Cardiac muscle cell (in vitro differentiated cells and primary cell): ENCODE results near the gene ADGRL4. TPM values are rescaled to one million over a fixed set of nuclear protein-coding genes. Genes with fewer than 3 reads are reported as not detected.
A peak's percentile ranks its signal among the peaks of the same experiment; 100 is the strongest.

ENCODE experiments used
- DNase-seq, 2 donors: peaks; one replicate each; pipeline versions ENCODE4 v3.0.0 to v3.0.0-alpha.2; 2010 to 2017; ENCODE audit warnings: low read depth in 1 of 2, low spot score in 1 of 2
- H3K27ac ChIP-seq: fragments of 200-600 bp; sonication (generic); 2 replicates; pipeline ENCODE4 v1.5.1; 2016
- H3K27me3 ChIP-seq: fragments of 200-600 bp; sonication (generic); 2 replicates; pipeline ENCODE4 v1.6.0; 2016; ENCODE audit warnings: control low read depth
- H3K36me3 ChIP-seq: fragments of 200-600 bp; sonication (generic); 2 replicates; pipeline ENCODE4 v1.5.1; 2016; ENCODE audit warnings: control low read depth
- H3K4me1 ChIP-seq: fragments of 200-600 bp; sonication (generic); 2 replicates; pipeline ENCODE4 v1.8.1; 2017; ENCODE audit warnings: low read depth, mild to moderate bottlenecking, mixed run types
- H3K4me3 ChIP-seq: fragments of 200-600 bp; sonication (generic); 2 replicates; pipeline ENCODE4 v1.5.1; 2016; ENCODE audit warnings: mild to moderate bottlenecking
- H3K9me3 ChIP-seq: fragments of 200-600 bp; sonication (generic); 2 replicates; pipeline ENCODE4 v1.5.1; 2017; ENCODE audit warnings: low read depth, mild to moderate bottlenecking, control low read depth
- CTCF ChIP-seq: IDR thresholded peaks from 2 replicates; pipeline ENCODE4 v1.5.1; 2012; ENCODE audit warnings: low read depth, mild to moderate bottlenecking, low read length
- polyA plus RNA-seq: library from polyadenylated mRNA; unstranded; fragments of >200 nt; fragmentation: Nextera tagmentation; extraction: Ambion mirVana; gene quantifications from 2 replicates; pipeline ENCODE4 v1.2.1, GENCODE V29; 2016
- total RNA-seq: library from RNA; depleted of rRNA; stranded (reverse); fragments of >200 nt; gene quantifications from 2 replicates; pipeline ENCODE4 v1.2.3, GENCODE V29; 2016

Gene ADGRL4
- total and polyA plus RNA-seq, 2 experiments from 2014 or later: 0.12 to 0.78 TPM

GRCh38 chr1:79042539-79042938 is 36.0 kb upstream of the ADGRL4 start:
- no peak for DNase-seq
- Histone ChIP-seq H3K36me3 (no peaks in the 10 kb centered on the region), H3K27ac (no peak overlapping the region), H3K27me3 (no peaks in the 10 kb centered on the region), H3K4me1 (no peaks in the 10 kb centered on the region), H3K4me3 (no peak overlapping the region), H3K9me3 (no peaks in the 10 kb centered on the region)
- no peak for TF ChIP-seq CTCF

DNA sequence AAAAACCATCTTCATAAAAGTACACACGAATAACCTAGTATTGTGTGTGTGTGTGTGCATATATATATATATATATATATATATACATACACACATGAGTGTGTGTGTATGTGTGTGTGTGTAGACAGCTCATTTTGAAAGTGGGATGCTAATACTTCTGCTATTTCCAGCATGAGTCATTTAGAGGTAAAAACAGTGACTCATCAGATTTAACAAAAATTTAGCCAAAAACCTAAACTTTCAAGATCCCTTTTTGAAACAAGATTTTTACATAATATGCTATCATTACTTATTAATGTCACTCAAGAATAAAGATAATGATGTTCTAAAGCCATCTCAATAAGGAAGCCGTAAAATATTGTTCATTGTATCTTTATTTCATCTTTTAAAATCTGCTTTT is 35.6 kb upstream of the ADGRL4 start:
- no peak for TF ChIP-seq CTCF
- H3K27ac ChIP-seq: no peak overlapping the region
- peak in 1 of 2 donors; percentile 67 for DNase-seq
- no peaks in the 10 kb centered on the region for H3K4me1 ChIP-seq
- no peaks in the 10 kb centered on the region for H3K27me3 ChIP-seq
- H3K36me3 ChIP-seq: no peaks in the 10 kb centered on the region
- H3K9me3 ChIP-seq: no peaks in the 10 kb centered on the region
- H3K4me3 ChIP-seq: no peak overlapping the region

- H3K4me1 ChIP-seq: no peaks in the 10 kb centered on the region
- H3K4me3 ChIP-seq: no peak overlapping the region
- TF ChIP-seq CTCF: no peak
- no peaks in the 10 kb centered on the region for H3K36me3 ChIP-seq
- H3K9me3 ChIP-seq: no peaks in the 10 kb centered on the region
- H3K27me3 ChIP-seq: no peaks in the 10 kb centered on the region
- no peak overlapping the region for H3K27ac ChIP-seq
- DNase-seq: no peak
These were observed 35.1 kb upstream of the ADGRL4 start for GRCh38 chr1:79041666-79042065.

GRCh38 chr1:79040424-79041082 is 34.0 kb upstream of the ADGRL4 start:
- H3K9me3 ChIP-seq: no peaks in the 10 kb centered on the region
- H3K36me3 ChIP-seq: no peaks in the 10 kb centered on the region
- H3K4me3 ChIP-seq: no peak overlapping the region
- no peaks in the 10 kb centered on the region for H3K4me1 ChIP-seq
- no peak for TF ChIP-seq CTCF
- no peak for DNase-seq
- H3K27ac ChIP-seq: no peak overlapping the region
- no peaks in the 10 kb centered on the region for H3K27me3 ChIP-seq

- no peak for DNase-seq
- Histone ChIP-seq H3K36me3 (no peaks in the 10 kb centered on the region), H3K4me3 (no peak overlapping the region), H3K27me3 (no peaks in the 10 kb centered on the region), H3K4me1 (no peaks in the 10 kb centered on the region), H3K27ac (no peak overlapping the region), H3K9me3 (no peaks in the 10 kb centered on the region)
- no peak for TF ChIP-seq CTCF
These were observed 30.6 kb upstream of the ADGRL4 start for GRCh38 chr1:79037085-79037484.

- Histone ChIP-seq H3K4me3 (no peak overlapping the region), H3K27me3 (no peaks in the 10 kb centered on the region), H3K9me3 (no peaks in the 10 kb centered on the region), H3K36me3 (no peaks in the 10 kb centered on the region), H3K4me1 (no peaks in the 10 kb centered on the region), H3K27ac (no peak overlapping the region)
- no peak for TF ChIP-seq CTCF
- no peak for DNase-seq
These were observed 6.0 kb upstream of the ADGRL4 start for GRCh38 chr1:79012500-79012899.
